Measurements from ENCODE around the gene ARL4C. TPM values are rescaled to one million over a fixed set of nuclear protein-coding genes. Genes with fewer than 3 reads are reported as not detected.

Gene ARL4C
- total RNA-seq, 1 donor from 2014 or later, result 30.0 TPM

- peak; percentile 31 for DNase-seq (ENCODE audit: extremely low read depth, low read depth, low spot score)
These were observed 3.6 kb upstream of the ARL4C start for GRCh38 chr2:234500394-234501006.

- no peak for DNase-seq (ENCODE audit: extremely low read depth, low read depth, low spot score)
These were observed 834 bp upstream of the ARL4C start for GRCh38 chr2:234497594-234498235.

GRCh38 chr2:234496055-234496834 is 636 bp downstream of the ARL4C start:
- no peak for DNase-seq (ENCODE audit: extremely low read depth, low read depth, low spot score)

- no peak for DNase-seq (ENCODE audit: extremely low read depth, low read depth, low spot score)
These were observed 1.4 kb downstream of the ARL4C start for GRCh38 chr2:234495251-234496054.

GRCh38 chr2:234494361-234495250 is 2.3 kb downstream of the ARL4C start:
- no peak for DNase-seq (ENCODE audit: extremely low read depth, low read depth, low spot score)

- DNase-seq (ENCODE audit: extremely low read depth, low read depth, low spot score), result no peak
These were observed 3.1 kb downstream of the ARL4C start for GRCh38 chr2:234493796-234494195.

- no peak for DNase-seq (ENCODE audit: extremely low read depth, low read depth, low spot score)
These were observed 4.0 kb downstream of the ARL4C start for GRCh38 chr2:234492717-234493485.

GRCh38 chr2:234491897-234492296 is 5.0 kb downstream of the ARL4C start:
- no peak for DNase-seq (ENCODE audit: extremely low read depth, low read depth, low spot score)

GRCh38 chr2:234491281-234491680 is 5.6 kb downstream of the ARL4C start:
- DNase-seq (ENCODE audit: extremely low read depth, low read depth, low spot score), result no peak

GRCh38 chr2:234490271-234491091 is 6.4 kb downstream of the ARL4C start:
- no peak for DNase-seq (ENCODE audit: extremely low read depth, low read depth, low spot score)

GRCh38 chr2:234488913-234489451 is 7.9 kb downstream of the ARL4C start:
- no peak for DNase-seq (ENCODE audit: extremely low read depth, low read depth, low spot score)

GRCh38 chr2:234488486-234488885 is 8.4 kb downstream of the ARL4C start:
- DNase-seq (ENCODE audit: extremely low read depth, low read depth, low spot score), result no peak

- no peak for DNase-seq (ENCODE audit: extremely low read depth, low read depth, low spot score)
These were observed 9.5 kb downstream of the ARL4C start for GRCh38 chr2:234487356-234487755.

- no peak for DNase-seq (ENCODE audit: extremely low read depth, low read depth, low spot score)
These were observed 13.2 kb downstream of the ARL4C start for GRCh38 chr2:234483568-234484251.

- no peak for DNase-seq (ENCODE audit: extremely low read depth, low read depth, low spot score)
These were observed 15.6 kb downstream of the ARL4C start for GRCh38 chr2:234481301-234481700.

GRCh38 chr2:234480337-234480736 is 16.5 kb downstream of the ARL4C start:
- DNase-seq (ENCODE audit: extremely low read depth, low read depth, low spot score), result no peak

- no peak for DNase-seq (ENCODE audit: extremely low read depth, low read depth, low spot score)
These were observed 17.4 kb downstream of the ARL4C start for GRCh38 chr2:234479465-234479864.
